OCI-LY7 (cell line): ENCODE data around the gene CMIP. TPM values are rescaled to one million over a fixed set of nuclear protein-coding genes. Genes with fewer than 3 reads are reported as not detected.

Source experiments
- BruUV-seq: library from RNA; stranded (reverse); fragments of 400-500 nt; replicated peaks from 2 replicates; lab custom pipeline; 2021; lab: Mats Ljungman, UMichigan
- CTCF ChIA-PET: fragments of 300-600 bp; sonication (Branson Sonifier 250); formaldehyde crosslinking; loops from one replicate; lab custom pipeline; 2022; ENCODE audit warnings: antibody characterized with exemption; ENCODE audit not compliant: unreplicated experiment; lab: Charles Lee
- POLR2A ChIA-PET: fragments of 300-600 bp; sonication (Branson Sonifier 250); formaldehyde crosslinking; loops from one replicate; lab custom pipeline; 2022; ENCODE audit warnings: antibody characterized with exemption; lab: Charles Lee
- DNase-seq: peaks from one replicate; pipeline ENCODE4 v3.0.0-alpha.2; 2015; ENCODE audit warnings: low spot score
- H2AFZ ChIP-seq: fragments of 200-600 bp; sonication (generic), shearing (Covaris generic); 2 replicates; pipeline ENCODE4 v1.6.1; 2014; ENCODE audit warnings: mild to moderate bottlenecking, antibody characterized with exemption, low read length, moderate library complexity
- H3K27ac ChIP-seq: fragments of 200-600 bp; sonication (generic); 2 replicates; pipeline ENCODE4 v1.5.1; 2014; ENCODE audit warnings: mixed run types, low read depth, mild to moderate bottlenecking, moderate library complexity, low read length, inconsistent platforms; ENCODE audit not compliant: poor library complexity, severe bottlenecking
- H3K36me3 ChIP-seq: fragments of 200-600 bp; sonication (generic); 2 replicates; pipeline ENCODE4 v1.6.1; 2014; ENCODE audit warnings: mild to moderate bottlenecking, antibody characterized with exemption, low read length, moderate library complexity, mixed read lengths; ENCODE audit not compliant: insufficient read depth
- H3K4me1 ChIP-seq: fragments of 200-600 bp; sonication (generic); 2 replicates; pipeline ENCODE4 v1.5.1; 2014; ENCODE audit warnings: mild to moderate bottlenecking, low read length; ENCODE audit not compliant: insufficient read depth, poor library complexity, severe bottlenecking
- H3K4me2 ChIP-seq: fragments of 200-600 bp; sonication (generic); 2 replicates; pipeline ENCODE4 v1.6.1; 2014; ENCODE audit warnings: mild to moderate bottlenecking, low read length
- H3K4me3 ChIP-seq: fragments of 200-600 bp; sonication (generic); 2 replicates; pipeline ENCODE4 v1.5.1; 2014; ENCODE audit warnings: mild to moderate bottlenecking, low read depth, low read length; ENCODE audit not compliant: poor library complexity, severe bottlenecking
- H3K79me2 ChIP-seq: fragments of 200-600 bp; sonication (generic); 2 replicates; pipeline ENCODE4 v1.6.1; 2016; ENCODE audit warnings: low read depth, mild to moderate bottlenecking, low read length, moderate library complexity, mixed read lengths; ENCODE audit not compliant: insufficient read depth
- H3K9me2 ChIP-seq: fragments of 200-600 bp; sonication (generic); 2 replicates; pipeline ENCODE4 v1.6.1; 2016; ENCODE audit warnings: mild to moderate bottlenecking, low read length, mixed read lengths; ENCODE audit not compliant: insufficient read depth
- H3K9me3 ChIP-seq: fragments of 200-600 bp; sonication (generic); 2 replicates; pipeline ENCODE4 v1.6.1; 2014; ENCODE audit warnings: mild to moderate bottlenecking, mixed run types, low read length, mixed read lengths
- H4K20me1 ChIP-seq: fragments of 200-600 bp; sonication (generic); 2 replicates; pipeline ENCODE4 v1.6.1; 2014; ENCODE audit warnings: mild to moderate bottlenecking, antibody characterized with exemption, low read length, moderate library complexity, mixed read lengths; ENCODE audit not compliant: insufficient read depth
- CTCF ChIP-seq: fragments of 200-600 bp; sonication (generic); conservative IDR thresholded peaks from 2 replicates; pipeline ENCODE4 v1.5.1; 2014; ENCODE audit warnings: mild to moderate bottlenecking, antibody characterized with exemption, low read length, moderate library complexity, mixed read lengths
- EZH2phosphoT487 ChIP-seq: fragments of 200-600 bp; sonication (generic); IDR thresholded peaks from 2 replicates; pipeline ENCODE4 v1.6.1; 2018; ENCODE audit warnings: low read depth, borderline replicate concordance, mild to moderate bottlenecking, mixed run types, antibody characterized with exemption, low read length, moderate library complexity, mixed read lengths
- intact Hi-C: fragments of 100-400 bp; cut with micrococcal nuclease; formaldehyde crosslinking; loops from one replicate; pipeline ENCODE4 v1.10.0; 2022; ENCODE audit not compliant: unreplicated experiment
- total RNA-seq, 2 experiments: library from RNA; depleted of rRNA in 1 of 2; stranded (reverse); fragments of >200 nt in 1 of 2; shearing (Covaris generic) in 1 of 2; gene quantifications; 2 replicates each; pipeline ENCODE4 v1.2.3, GENCODE V29; 2014 to 2022

Gene CMIP
- total RNA-seq, 2 experiments from 2014 or later: 15.4 to 70.3 TPM

GRCh38 chr16:81650982-81651562 is 206.5 kb downstream of the CMIP start:
- POLR2A ChIA-PET: no interaction called here
- Histone ChIP-seq H3K9me2 (no peaks in the 10 kb centered on the region), H3K27ac (no peak overlapping the region), H2AFZ (no peak overlapping the region), H3K4me2 (no peak overlapping the region), H3K79me2 (no peaks in the 10 kb centered on the region), H3K4me1 (no peaks in the 10 kb centered on the region), H3K9me3 (no peaks in the 10 kb centered on the region), H3K36me3 (peaks cover 28% of the 10 kb centered on the region; the same call in 1 of the 2 replicates), H4K20me1 (no peaks in the 10 kb centered on the region), H3K4me3 (no peak overlapping the region)
- intact Hi-C loops: no loop called here
- CTCF ChIA-PET: no interaction called here
- TF ChIP-seq EZH2phosphoT487: no peak
- TF ChIP-seq CTCF: no peak
- no peak for DNase-seq
- BruUV-seq: no TSS peak

- DNase-seq: no peak
- H3K4me2 ChIP-seq: no peak overlapping the region
- no peak overlapping the region for H2AFZ ChIP-seq
- H3K27ac ChIP-seq: no peak overlapping the region
- H3K79me2 ChIP-seq: no peaks in the 10 kb centered on the region
- no peaks in the 10 kb centered on the region for H4K20me1 ChIP-seq
- no peak overlapping the region for H3K4me3 ChIP-seq
- ChIA-PET POLR2A (no interaction called here), CTCF (interaction anchor here (0.5 to 0.6 kb wide), 2 partner anchors 63 to 1851 kb away, joined by 3 to 4 read pairs; no protein-coding TSS in a partner anchor)
- H3K4me1 ChIP-seq: no peaks in the 10 kb centered on the region
- no TSS peak for BruUV-seq
- H3K9me2 ChIP-seq: no peaks in the 10 kb centered on the region
- intact Hi-C loops: no loop called here
- H3K9me3 ChIP-seq: no peaks in the 10 kb centered on the region
- TF ChIP-seq EZH2phosphoT487 (no peak), CTCF (no peak)
- H3K36me3 ChIP-seq: peaks cover 28% of the 10 kb centered on the region; the same call in 1 of the 2 replicates
These were observed 207.4 kb downstream of the CMIP start for GRCh38 chr16:81651758-81652718.
